KG1 (cell line): ENCODE measurements around the gene EIF5AL1.
"Not testable (repeated sequence)": the region's sequence is repeated elsewhere in the genome, so short reads cannot be mapped to it uniquely, and the experiment has no call there.

ENCODE experiments used
- DNase-seq: peaks from one replicate; lab custom pipeline; 2025; lab: John Stamatoyannopoulos, UW

Gene EIF5AL1

DNA sequence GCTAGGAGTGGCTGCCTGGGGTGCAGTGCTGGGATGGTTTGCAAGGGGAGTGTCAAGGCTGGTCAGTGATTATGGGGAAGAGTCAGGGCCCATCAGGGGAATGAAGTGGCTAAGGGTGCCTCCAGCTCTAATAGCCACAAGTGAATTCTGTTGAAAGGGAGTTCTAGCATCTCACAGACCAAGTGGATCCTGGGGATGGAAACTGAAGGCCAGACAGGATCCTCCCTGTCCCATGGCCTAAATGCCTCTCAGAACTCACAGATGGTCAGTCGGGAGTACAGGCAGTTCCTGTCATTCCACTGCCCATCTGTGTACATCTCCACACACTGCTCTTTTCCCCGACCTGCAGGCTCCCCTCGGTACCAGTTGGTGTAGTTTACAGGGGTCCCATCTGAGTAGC lies 44.6 kb downstream of the EIF5AL1 start:
- not testable (repeated sequence) for DNase-seq

DNA sequence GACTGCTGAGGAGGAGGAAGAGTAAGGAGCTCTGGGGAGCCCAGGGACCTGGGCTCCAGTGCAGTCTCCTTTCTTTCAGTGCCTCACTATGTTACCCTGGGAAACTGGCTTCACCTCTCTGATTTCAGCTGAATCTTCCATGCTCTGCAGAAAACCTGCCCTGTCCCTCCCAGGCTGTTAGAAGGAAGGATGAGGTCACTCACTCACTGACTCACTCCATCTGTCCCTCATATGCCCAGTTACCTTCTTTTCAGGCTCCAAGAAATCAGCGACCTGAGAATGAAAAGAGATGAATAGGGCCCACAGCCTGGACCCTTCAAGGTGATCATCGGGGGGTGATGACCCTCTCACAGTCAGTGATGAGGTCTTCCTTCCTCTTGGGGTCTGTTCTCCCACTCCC lies 47.4 kb downstream of the EIF5AL1 start:
- DNase-seq: no peak

DNA sequence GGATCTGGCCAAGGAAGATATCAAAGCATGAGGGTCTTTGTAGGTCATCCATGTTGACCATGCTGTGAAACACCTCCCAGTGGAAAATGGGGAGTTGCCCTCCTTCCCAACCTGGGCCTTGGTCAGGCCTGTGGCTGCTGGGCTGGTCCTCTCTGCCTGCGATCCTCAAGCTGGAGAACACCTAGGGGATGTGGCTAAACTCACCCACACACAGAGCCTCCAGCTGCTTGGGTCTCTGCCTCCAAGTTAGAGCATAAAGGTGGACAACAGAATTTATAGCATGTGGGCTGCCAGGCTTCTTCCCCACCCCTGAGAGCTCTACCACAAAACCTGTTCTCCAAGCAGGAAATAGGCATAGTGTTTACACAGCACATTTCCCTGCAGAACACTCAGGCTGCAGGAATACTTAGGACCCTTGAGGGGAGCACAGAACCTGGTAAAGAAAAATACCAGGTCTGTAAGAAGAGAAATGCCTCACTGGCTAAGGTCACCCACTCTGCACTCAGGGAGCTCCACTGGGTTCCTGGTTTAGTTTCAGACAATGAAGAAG lies 47.9 kb downstream of the EIF5AL1 start, which contains the start of gene SFTPA2:
TSS of gene SFTPA2 (minus strand) at position 248 of the 550 bp plus-strand sequence. CDS start 924 bp downstream, outside the sequence.
- no peak for DNase-seq

DNA sequence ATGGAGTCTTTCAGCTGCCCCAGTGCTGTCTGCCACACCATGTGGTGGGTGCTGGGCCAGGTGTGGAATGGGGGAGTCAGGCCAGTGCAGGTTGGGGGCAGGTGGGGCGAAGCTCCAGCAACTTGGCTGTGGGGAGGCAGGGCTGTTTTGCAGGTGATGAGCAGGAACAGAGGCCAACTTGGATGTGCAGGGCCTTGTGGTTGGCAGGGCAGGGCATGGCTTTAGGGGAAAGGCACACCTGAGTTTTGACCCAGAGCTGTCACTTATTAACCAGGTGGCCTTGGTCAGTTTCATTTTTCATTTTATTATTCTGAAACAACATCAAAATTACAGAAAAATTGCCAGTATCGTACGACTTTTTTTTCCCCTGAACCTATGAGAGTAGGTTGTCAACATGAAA lies 48.9 kb downstream of the EIF5AL1 start:
- no peak for DNase-seq

DNA sequence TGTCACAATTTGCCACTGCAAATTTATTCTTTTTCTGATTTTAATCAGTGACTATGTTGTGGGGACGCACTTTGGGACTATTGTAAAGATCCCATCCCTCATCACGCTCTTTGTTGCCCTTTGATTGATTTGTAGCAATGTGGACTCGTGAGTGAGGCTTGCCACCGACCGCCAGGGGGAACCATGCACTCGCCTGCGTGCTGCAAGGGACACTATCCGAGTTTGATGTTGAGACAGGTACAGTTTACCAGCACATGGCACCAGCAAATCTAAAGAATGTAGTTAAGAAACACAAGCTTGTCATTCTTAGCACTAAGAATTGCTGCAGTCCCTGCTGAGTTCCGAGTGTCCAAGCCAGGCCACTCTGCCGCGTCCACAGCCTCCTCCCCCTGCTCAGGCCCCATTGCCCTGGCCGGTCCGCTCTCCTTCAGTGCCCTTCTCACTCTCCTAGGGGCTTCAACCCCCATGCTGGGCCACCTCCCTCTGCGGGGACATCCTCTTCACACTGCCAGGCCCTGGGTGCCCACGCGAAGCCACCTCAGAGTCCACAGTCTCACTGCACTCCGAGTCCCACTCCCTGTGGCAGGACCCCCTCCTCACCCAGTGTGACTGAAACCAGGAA lies 49.9 kb downstream of the EIF5AL1 start:
- peak; percentile 41 for DNase-seq

DNA sequence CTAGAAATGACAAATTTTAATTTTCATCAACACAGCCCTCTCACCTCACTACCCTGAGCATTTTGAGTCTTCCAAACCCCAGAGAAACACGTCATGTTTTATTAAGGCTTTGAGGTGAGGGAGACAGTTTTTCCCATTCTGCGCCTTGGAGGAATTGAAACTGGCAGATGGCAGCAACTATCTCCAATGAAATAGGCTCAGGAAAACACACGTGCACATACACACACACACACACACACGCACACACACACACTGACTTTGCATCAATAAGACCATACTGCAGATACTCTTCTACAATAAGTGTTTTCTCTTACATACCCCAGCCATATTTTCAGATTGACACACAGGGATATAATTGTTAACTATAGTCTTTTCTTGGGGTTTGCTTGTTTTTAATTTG lies 51.1 kb downstream of the EIF5AL1 start:
- DNase-seq: no peak
